Colonic mucosa (tissue), 4 donors: ENCODE results near the gene SMPDL3B. TPM values are rescaled to one million over a fixed set of nuclear protein-coding genes. Genes with fewer than 3 reads are reported as not detected.

Experiments used
- DNase-seq: peaks from one replicate; pipeline ENCODE4 v3.0.0-alpha.2; 2020
- H3K27ac ChIP-seq: fragments of 200-600 bp; one replicate; pipeline ENCODE4 v1.8.0; 2021
- H3K27me3 ChIP-seq: fragments of 200-600 bp; one replicate; pipeline ENCODE4 v1.8.0; 2021
- H3K36me3 ChIP-seq: fragments of 200-600 bp; one replicate; pipeline ENCODE4 v1.8.0; 2021
- H3K4me1 ChIP-seq: fragments of 200-600 bp; one replicate; pipeline ENCODE4 v1.8.0; 2021; ENCODE audit warnings: mild to moderate bottlenecking
- H3K4me3 ChIP-seq: fragments of 200-600 bp; one replicate; pipeline ENCODE4 v1.8.0; 2021
- H3K9ac ChIP-seq, 2 donors: one replicate each; pipeline ENCODE4 v1.7.0; 2013; ENCODE audit warnings: control low read depth in 2 of 2, low read depth in 2 of 2, low read length in 2 of 2
- H3K9me3 ChIP-seq: fragments of 200-600 bp; one replicate; pipeline ENCODE4 v1.8.0; 2021
- intact Hi-C: fragments of 100-400 bp; cut with DNase I; formaldehyde crosslinking; loops from one replicate; pipeline ENCODE4 v1.14.1; 2022
- total RNA-seq, 2 donors: library from RNA; stranded (reverse); fragmentation: NEBNext Ultra II Directional in 1 of 2; extraction: Animal tissue kit (Norgen Biotek cat#: 25700) in 1 of 2; gene quantifications; one replicate each; pipeline ENCODE4 v1.2.1, GENCODE V29; 2021
- TF ChIP-seq, protein P1 (sequence below): fragments of 200-600 bp; IDR thresholded peaks from one replicate; pipeline ENCODE4 v1.8.0; 2022; ENCODE audit warnings: antibody characterized with exemption, mild to moderate bottlenecking
- donor health status: healthy.
- donor health status: DM: no; HTN: no; CAD: no.
- donor health status: DM: no; HTN: no; CAD: no.

SMPDL3B gene
- total RNA-seq, 2 donors from 2014 or later, result 27.4 to 38.6 TPM

DNA sequence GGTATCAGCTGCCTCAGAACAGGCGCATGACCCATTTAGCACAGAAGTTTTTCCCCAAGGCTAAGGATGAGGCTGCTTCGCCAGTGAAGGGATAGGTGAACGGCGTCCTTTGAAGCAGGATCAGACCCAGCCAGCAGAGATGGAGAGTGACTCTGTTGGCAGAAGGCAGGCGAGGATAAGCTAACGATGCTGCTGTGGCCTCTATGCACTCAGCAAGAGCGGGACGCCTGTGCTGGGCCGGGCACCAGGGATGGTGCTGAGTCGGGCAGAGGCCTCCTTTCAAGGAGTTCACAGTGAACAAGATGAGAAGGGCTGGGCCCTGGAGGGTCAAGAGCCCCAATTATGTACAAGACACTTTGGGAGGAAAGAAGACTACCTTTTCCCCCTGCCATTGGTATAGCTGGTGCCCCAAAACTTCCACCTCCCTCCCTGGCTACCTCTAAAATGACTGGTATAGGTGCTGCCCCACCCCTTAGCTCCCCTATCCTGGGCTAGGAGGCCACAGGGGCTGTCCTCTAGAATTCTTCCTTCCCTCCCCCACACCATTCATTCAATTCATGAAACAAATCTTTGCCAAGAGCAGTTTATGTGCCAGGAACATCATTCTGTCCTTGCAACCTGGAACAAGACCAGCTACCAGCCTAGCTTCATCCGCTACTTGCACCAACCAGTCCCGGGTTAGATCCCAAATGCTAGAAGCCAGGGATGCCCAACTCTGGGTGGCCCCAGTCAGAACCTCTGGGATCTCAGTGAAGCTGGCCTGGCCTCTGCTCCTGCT, 32.5 kb downstream of the SMPDL3B start:
- DNase-seq, result no peak
- intact Hi-C loops, result no loop called here
- Histone ChIP-seq H3K4me1 (no peaks in the 10 kb centered on the region), H3K9me3 (no peaks in the 10 kb centered on the region), H3K27me3 (no peaks in the 10 kb centered on the region), H3K36me3 (peaks cover 5% of the 10 kb centered on the region), H3K27ac (no peak overlapping the region), H3K9ac (no peak overlapping the region), H3K4me3 (no peak overlapping the region)
- TF ChIP-seq, protein P1, sequence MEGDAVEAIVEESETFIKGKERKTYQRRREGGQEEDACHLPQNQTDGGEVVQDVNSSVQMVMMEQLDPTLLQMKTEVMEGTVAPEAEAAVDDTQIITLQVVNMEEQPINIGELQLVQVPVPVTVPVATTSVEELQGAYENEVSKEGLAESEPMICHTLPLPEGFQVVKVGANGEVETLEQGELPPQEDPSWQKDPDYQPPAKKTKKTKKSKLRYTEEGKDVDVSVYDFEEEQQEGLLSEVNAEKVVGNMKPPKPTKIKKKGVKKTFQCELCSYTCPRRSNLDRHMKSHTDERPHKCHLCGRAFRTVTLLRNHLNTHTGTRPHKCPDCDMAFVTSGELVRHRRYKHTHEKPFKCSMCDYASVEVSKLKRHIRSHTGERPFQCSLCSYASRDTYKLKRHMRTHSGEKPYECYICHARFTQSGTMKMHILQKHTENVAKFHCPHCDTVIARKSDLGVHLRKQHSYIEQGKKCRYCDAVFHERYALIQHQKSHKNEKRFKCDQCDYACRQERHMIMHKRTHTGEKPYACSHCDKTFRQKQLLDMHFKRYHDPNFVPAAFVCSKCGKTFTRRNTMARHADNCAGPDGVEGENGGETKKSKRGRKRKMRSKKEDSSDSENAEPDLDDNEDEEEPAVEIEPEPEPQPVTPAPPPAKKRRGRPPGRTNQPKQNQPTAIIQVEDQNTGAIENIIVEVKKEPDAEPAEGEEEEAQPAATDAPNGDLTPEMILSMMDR, result no peak

DNA sequence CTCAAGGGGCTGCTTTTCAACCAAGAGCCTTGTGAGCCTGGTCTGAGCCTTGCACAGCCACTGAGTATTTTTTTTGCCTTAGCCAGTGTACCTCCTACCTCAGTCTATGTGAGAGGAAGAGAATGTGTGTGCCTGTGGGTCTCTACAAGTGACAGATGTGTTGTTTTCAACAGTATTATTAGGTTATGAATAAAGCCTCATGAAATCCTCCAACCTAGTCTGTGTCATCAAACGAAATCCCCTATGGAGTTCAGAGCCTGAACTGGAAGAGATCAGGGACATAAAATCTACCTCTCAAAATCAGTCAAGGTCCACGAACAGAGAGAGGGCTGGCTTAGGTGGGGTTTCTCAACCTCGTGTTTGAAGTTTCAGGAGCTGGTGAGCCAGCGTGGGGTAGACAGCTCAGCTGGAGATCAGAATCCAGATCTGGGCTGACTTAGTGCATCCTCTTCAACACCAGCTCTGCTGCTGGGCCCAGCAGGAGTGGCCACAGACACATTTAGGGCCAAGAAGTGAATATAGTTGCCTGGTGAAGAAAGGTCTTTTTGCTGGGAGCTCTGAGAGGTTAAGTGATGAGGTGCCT, 33.2 kb downstream of the SMPDL3B start:
- DNase-seq, result no peak
- intact Hi-C loops, result no loop called here
- H3K9ac ChIP-seq, result no peak overlapping the region
- TF ChIP-seq, protein P1, result no peak
- peaks cover 5% of the 10 kb centered on the region for H3K36me3 ChIP-seq
- H3K27ac ChIP-seq, result no peak overlapping the region
- H3K4me1 ChIP-seq, result no peaks in the 10 kb centered on the region
- H3K4me3 ChIP-seq, result no peak overlapping the region
- no peaks in the 10 kb centered on the region for H3K27me3 ChIP-seq
- no peaks in the 10 kb centered on the region for H3K9me3 ChIP-seq

DNA sequence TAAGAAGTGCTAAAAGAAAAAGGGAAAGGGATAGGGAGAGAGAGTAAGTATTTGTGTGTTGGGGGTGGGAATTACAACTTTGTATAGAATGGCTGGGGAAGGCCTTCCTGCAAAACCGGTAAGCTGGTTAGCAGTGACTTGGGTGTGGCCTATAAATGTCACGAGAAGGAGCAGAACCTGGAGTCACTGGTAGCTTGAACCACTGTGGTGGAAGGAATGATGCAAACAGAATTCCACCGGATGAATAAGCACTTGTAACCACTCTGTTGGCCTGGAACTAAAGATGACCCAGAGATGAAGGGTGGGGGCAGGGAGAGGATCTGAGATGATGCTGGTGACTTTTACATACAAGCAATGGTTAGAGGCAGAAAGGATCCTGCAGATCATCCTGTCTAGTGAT, 33.9 kb downstream of the SMPDL3B start:
- Histone ChIP-seq H3K27me3 (no peaks in the 10 kb centered on the region), H3K27ac (no peak overlapping the region), H3K9me3 (no peaks in the 10 kb centered on the region), H3K4me3 (no peak overlapping the region), H3K36me3 (peaks cover 5% of the 10 kb centered on the region), H3K9ac (no peak overlapping the region), H3K4me1 (no peaks in the 10 kb centered on the region)
- intact Hi-C loops, result no loop called here
- TF ChIP-seq, protein P1, result no peak
- peak; percentile 48 for DNase-seq

DNA sequence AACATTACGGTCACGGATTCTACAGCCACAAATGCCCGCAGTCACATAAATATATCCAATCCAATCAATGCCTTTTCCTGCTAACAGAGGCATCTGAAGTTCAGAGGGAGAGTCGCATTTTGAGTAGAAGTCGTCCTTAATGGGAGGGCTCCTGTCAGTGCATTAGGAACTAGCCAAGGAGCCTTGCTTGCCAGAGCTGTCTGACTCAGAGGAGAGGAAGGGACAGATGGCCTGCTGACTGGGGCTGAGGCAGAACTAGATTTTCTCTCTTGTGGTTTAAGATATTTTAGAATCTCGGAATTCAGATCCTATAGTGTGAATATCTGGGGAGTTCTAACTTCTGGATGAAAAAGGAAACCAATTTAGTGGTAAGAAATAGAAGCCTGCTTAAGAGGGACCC, 35.6 kb downstream of the SMPDL3B start:
- Histone ChIP-seq H3K4me3 (no peak overlapping the region), H3K27me3 (no peaks in the 10 kb centered on the region), H3K27ac (no peak overlapping the region), H3K9ac (no peak overlapping the region), H3K36me3 (peaks cover 5% of the 10 kb centered on the region), H3K9me3 (no peaks in the 10 kb centered on the region), H3K4me1 (no peaks in the 10 kb centered on the region)
- intact Hi-C loops, result no loop called here
- DNase-seq, result no peak
- TF ChIP-seq, protein P1, result no peak

DNA sequence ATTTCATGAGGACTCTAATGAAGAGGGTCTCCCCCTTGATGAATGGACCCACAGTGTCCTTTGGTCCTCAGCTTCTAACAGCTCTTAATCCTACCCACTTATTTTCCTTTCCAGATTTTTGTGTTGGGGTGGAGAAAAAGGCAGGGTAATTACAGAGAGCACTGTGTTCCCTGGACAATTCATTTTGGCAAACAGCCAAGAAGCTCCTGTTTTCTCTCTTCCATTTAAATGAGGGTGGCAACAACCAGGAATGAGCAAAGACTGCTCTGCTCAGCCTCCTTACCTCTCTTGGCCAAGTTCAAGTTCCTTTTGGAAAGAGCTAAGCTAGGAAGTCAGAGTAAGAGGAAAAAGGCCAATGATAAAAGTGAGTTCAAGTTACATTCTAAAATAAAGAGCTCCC, 36.9 kb downstream of the SMPDL3B start:
- intact Hi-C loops, result no loop called here
- Histone ChIP-seq H3K27ac (no peak overlapping the region), H3K27me3 (no peaks in the 10 kb centered on the region), H3K4me3 (no peak overlapping the region), H3K9me3 (no peaks in the 10 kb centered on the region), H3K9ac (no peak overlapping the region), H3K36me3 (peaks cover 5% of the 10 kb centered on the region), H3K4me1 (no peaks in the 10 kb centered on the region)
- no peak for DNase-seq
- TF ChIP-seq, protein P1, result no peak
